ENCODE data around the gene THPO.

Gene THPO

GRCh38 chr3:184333700-184334099 is 44.3 kb downstream of the THPO start:
- DNase-seq (ENCODE audit: low spot score): no peak

GRCh38 chr3:184333190-184333589 is 44.8 kb downstream of the THPO start:
- no peak for DNase-seq (ENCODE audit: low spot score)

GRCh38 chr3:184332370-184333090 is 45.5 kb downstream of the THPO start:
- DNase-seq (ENCODE audit: low spot score): peak; percentile 89

- DNase-seq (ENCODE audit: low spot score): no peak
Measured at GRCh38 chr3:184328516-184328915, 49.5 kb downstream of the THPO start.

- no peak for DNase-seq (ENCODE audit: low spot score)
Measured at GRCh38 chr3:184327171-184327570, 50.8 kb downstream of the THPO start.

GRCh38 chr3:184325715-184326369 is 52.2 kb downstream of the THPO start:
- no peak for DNase-seq (ENCODE audit: low spot score)

- no peak for DNase-seq (ENCODE audit: low spot score)
Measured at GRCh38 chr3:184325269-184325668, 52.7 kb downstream of the THPO start.

GRCh38 chr3:184323696-184324095 is 54.3 kb downstream of the THPO start:
- no peak for DNase-seq (ENCODE audit: low spot score)

- DNase-seq (ENCODE audit: low spot score): no peak
Measured at GRCh38 chr3:184322731-184323487, 55.1 kb downstream of the THPO start.
